T-cell (primary cell): ENCODE results near the gene TTF1. TPM values are rescaled to one million over a fixed set of nuclear protein-coding genes. Genes with fewer than 3 reads are reported as not detected.

Experiments used
- ATAC-seq, 4 experiments: fragments of 200-7000 bp in 3 of 4; fragments of 150-1000 bp in 1 of 4; cut with Tn5 transposase; replicated peaks in 1 of 4; 1 replicate in 3 of 4; 2 replicates in 1 of 4; pipeline ENCODE4 v1.10.0; 2021; ENCODE audit warnings: moderate library complexity in 3 of 4, mild to moderate bottlenecking in 2 of 4, moderate number of reproducible peaks in 1 of 4
- CTCF ChIA-PET, 2 donors: fragments of 300-600 bp; sonication (Branson Sonifier 250); formaldehyde crosslinking; loops; one replicate each; lab custom pipeline; 2022; ENCODE audit warnings: antibody characterized with exemption in 2 of 2; lab: Charles Lee
- POLR2A ChIA-PET, 2 donors: fragments of 300-600 bp; sonication (Branson Sonifier 250); formaldehyde crosslinking; loops; one replicate each; lab custom pipeline; 2022; ENCODE audit warnings: antibody characterized with exemption in 2 of 2; lab: Charles Lee
- DNase-seq, 35 experiments: peaks; one replicate each; pipeline versions ENCODE4 v3.0.0 to v3.0.0-alpha.2; 2013 to 2023
- H3K27ac ChIP-seq: one replicate; pipeline ENCODE4 v1.5.1; 2013; ENCODE audit warnings: low read length
- H3K27me3 ChIP-seq, 2 experiments: replicated peaks in 1 of 2; 1 replicate in 1 of 2; 2 replicates in 1 of 2; pipeline versions ENCODE4 v1.6.1 to v1.7.0; 2013; ENCODE audit warnings: low read length in 1 of 2, mixed read lengths in 1 of 2; ENCODE audit not compliant: control insufficient read depth in 2 of 2, insufficient read depth in 2 of 2; ENCODE audit errors: extremely low read depth in 1 of 2
- H3K36me3 ChIP-seq, 2 donors: 1 replicate in 1 of 2; 2 replicates in 1 of 2; pipeline versions ENCODE4 v1.6.1 to v1.7.0; 2013; ENCODE audit warnings: low read length in 1 of 2; ENCODE audit not compliant: control insufficient read depth in 2 of 2, insufficient read depth in 1 of 2; ENCODE audit errors: extremely low read depth in 1 of 2
- H3K4me1 ChIP-seq, 2 experiments: 1 replicate in 1 of 2; 2 replicates in 1 of 2; pipeline versions ENCODE4 v1.6.1 to v1.7.0; 2013; ENCODE audit warnings: low read length in 2 of 2, mixed read lengths in 1 of 2; ENCODE audit not compliant: insufficient read depth in 2 of 2, control insufficient read depth in 1 of 2; ENCODE audit errors: extremely low read depth in 1 of 2
- H3K4me3 ChIP-seq, 2 donors: 1 replicate in 1 of 2; 2 replicates in 1 of 2; pipeline versions ENCODE4 v1.5.1 to v1.7.0; 2013; ENCODE audit warnings: mild to moderate bottlenecking in 2 of 2, low read length in 1 of 2, moderate library complexity in 1 of 2; ENCODE audit not compliant: control insufficient read depth in 1 of 2; ENCODE audit errors: extremely low read depth in 1 of 2
- H3K9me3 ChIP-seq: 2 replicates; pipeline ENCODE4 v1.7.0; 2013
- H3K27ac Mint-ChIP-seq, 2 donors: one replicate each; pipeline ENCODE4 v1.8.0; 2020 to 2021; ENCODE audit warnings: mild to moderate bottlenecking in 2 of 2, mixed read lengths in 2 of 2
- H3K27me3 Mint-ChIP-seq, 2 donors: one replicate each; pipeline ENCODE4 v1.8.0; 2021 to 2022; ENCODE audit warnings: mixed read lengths in 2 of 2
- H3K36me3 Mint-ChIP-seq: one replicate; pipeline ENCODE4 v1.8.0; 2021; ENCODE audit warnings: mixed read lengths
- H3K4me1 Mint-ChIP-seq, 3 donors: one replicate each; pipeline ENCODE4 v1.8.0; 2020 to 2022; ENCODE audit warnings: mixed read lengths in 3 of 3, mild to moderate bottlenecking in 1 of 3
- H3K4me3 Mint-ChIP-seq, 3 donors: one replicate each; pipeline ENCODE4 v1.8.0; 2020 to 2022; ENCODE audit warnings: mild to moderate bottlenecking in 3 of 3, mixed read lengths in 3 of 3, moderate library complexity in 3 of 3
- H3K9me3 Mint-ChIP-seq, 3 donors: one replicate each; pipeline ENCODE4 v1.8.0; 2020 to 2022; ENCODE audit warnings: mixed read lengths in 3 of 3
- WGBS: methylation state at CpG from one replicate; pipeline ENCODE4 v1.1.5; 2013; ENCODE audit warnings: missing lambda C conversion rate; ENCODE audit not compliant: insufficient coverage; 5-methylcytosine and 5-hydroxymethylcytosine counted together
- total RNA-seq, 35 experiments: library from RNA in 6 of 35; stranded (reverse) in 6 of 35; fragments of 120-200 nt in 1 of 35; gene quantifications; one replicate each; pipeline versions ENCODE4 v1.2.1 to v1.2.4 and lab custom pipeline; 2013 to 2026

The TTF1 gene
- total RNA-seq, 5 donors from 2014 or later (not counting 1 experiment from before 2014, with no cell fraction given), result 12.5 to 20.9 (median 19.2) TPM

DNA sequence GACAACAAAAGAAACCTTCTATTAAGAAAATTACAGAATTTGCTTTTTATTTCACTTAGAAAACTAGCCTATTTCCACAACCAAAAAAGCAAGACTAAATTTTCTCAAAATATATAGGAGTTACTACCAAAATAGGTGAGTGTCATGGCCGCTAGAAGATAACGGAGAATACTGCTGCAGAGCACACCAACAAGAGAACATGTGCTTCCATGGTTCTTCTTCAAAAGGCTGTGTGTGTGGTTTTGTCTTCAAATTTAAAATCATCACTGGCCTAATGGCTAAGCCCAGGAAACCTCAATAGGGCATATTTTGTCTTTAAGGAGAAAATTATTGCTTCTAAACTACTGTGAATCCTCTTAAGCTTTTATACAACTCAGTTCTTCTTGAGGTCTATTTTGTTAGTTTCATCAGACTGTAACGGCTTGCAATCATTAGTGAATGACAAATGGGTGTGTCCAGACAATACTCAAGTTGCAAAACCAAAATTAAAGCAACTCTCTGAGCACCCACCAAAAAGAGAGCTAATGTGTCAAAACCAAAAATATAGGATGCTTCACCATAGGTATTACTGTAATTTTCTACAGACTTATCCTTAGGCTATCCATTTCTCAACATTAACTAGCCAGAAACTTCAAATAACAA, 55.1 kb downstream of the TTF1 start:
- ChIA-PET POLR2A (interaction anchor here in 1 of 2 donors (0.6 kb wide), 1 partner anchor 65 kb away, joined by 6 read pairs; no protein-coding TSS in a partner anchor), CTCF (interaction anchor here (0.5 to 1.7 kb wide), 4 partner anchors 14 to 318 kb away, joined by 3 to 8 read pairs (median 4); partner anchors contain the start of genes DDX31 (in 1 of the 2) and GTF3C4 (in 1 of the 2))
- H3K36me3 Mint-ChIP-seq, result peaks cover 34% of the 10 kb centered on the region
- H3K4me3 Mint-ChIP-seq, result peak overlapping the region; percentile 84 to 92 (median 89)
- Histone ChIP-seq H3K27ac (peak overlapping the region; percentile 54), H3K4me1 (peaks cover 28 to 53% of the 10 kb centered on the region in 2 experiments), H3K9me3 (no peaks in the 10 kb centered on the region), H3K36me3 (peaks cover 3 to 46% of the 10 kb centered on the region in 2 donors), H3K4me3 (peak overlapping the region; percentile 29 to 42), H3K27me3 (no peaks in the 10 kb centered on the region)
- ATAC-seq (no peak), DNase-seq (no peak)
- no CpG with 5 or more reads among the region's 3 CpGs for WGBS
- H3K27me3 Mint-ChIP-seq, result no peaks in the 10 kb centered on the region
- H3K4me1 Mint-ChIP-seq, result peaks cover 43 to 56% (median 54%) of the 10 kb centered on the region in 3 donors
- peak overlapping the region; percentile 96 for H3K27ac Mint-ChIP-seq
- peaks cover 0 to 3% (median 0%) of the 10 kb centered on the region in 3 donors for H3K9me3 Mint-ChIP-seq

DNA sequence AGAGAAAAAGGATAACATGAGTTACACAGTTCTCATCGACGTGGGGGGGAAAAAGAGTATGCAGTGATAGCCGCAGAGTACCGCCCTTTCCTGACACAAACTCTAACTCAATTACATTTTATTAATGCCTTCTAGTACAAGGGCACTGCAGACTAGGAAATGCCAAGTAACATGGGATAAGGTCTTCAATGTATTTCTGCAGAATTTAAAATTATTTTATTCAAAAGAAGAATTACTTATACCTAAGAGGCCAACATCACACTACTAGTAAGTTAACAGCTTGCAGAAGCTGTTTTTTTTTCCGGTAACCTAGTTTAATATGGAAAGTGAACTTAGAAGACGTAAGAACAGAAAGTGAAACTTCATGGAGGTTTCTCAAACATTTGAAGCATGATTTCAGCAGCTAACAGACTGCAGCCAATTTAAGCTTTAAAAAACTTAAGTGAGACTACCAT, 55.8 kb downstream of the TTF1 start:
- Mint-ChIP-seq H3K27ac (peak overlapping the region; percentile 96), H3K4me1 (peaks cover 43 to 58% (median 58%) of the 10 kb centered on the region in 3 donors), H3K27me3 (no peaks in the 10 kb centered on the region), H3K36me3 (peaks cover 40% of the 10 kb centered on the region), H3K4me3 (peak overlapping the region; percentile 84 to 92 (median 89)), H3K9me3 (no peaks in the 10 kb centered on the region)
- peak in 1 of 4 experiments; percentile 23 for ATAC-seq
- H3K27ac ChIP-seq, result peak overlapping the region; percentile 54
- no peaks in the 10 kb centered on the region for H3K27me3 ChIP-seq
- peaks cover 28 to 54% of the 10 kb centered on the region in 2 experiments for H3K4me1 ChIP-seq
- peak overlapping the region in 1 of 2 donors; percentile 42 for H3K4me3 ChIP-seq
- no peaks in the 10 kb centered on the region for H3K9me3 ChIP-seq
- CTCF ChIA-PET, result interaction anchor here in 1 of 2 donors (1.6 to 1.7 kb wide), 2 partner anchors 82 to 319 kb away, joined by 4 to 8 read pairs; partner anchors contain the start of genes DDX31 and GTF3C4
- POLR2A ChIA-PET, result no interaction called here
- no CpG with 5 or more reads among the region's 6 CpGs for WGBS
- peak in 21 of 35 experiments; percentile 13 to 68 (median 28) for DNase-seq
- H3K36me3 ChIP-seq, result peaks cover 3 to 52% of the 10 kb centered on the region in 2 donors

DNA sequence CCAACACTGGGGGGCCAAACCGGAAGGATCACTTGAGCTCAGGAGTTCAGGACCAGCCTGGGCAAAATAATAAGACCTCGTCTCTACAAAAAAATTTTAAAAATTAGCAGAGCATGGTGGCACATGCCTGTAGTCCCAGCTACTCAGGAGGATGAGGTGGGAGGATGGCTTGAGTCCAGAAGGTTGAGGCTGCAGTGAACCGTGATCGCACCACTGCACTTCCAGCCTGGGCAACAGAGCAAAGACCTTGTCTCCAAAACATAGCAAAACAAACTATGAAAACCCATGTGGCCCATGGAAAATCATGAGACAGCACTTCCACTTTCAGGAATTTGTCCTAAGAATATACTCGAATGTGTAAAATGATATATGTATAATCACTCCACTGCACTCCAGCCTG, 58.0 kb downstream of the TTF1 start:
- H3K27ac Mint-ChIP-seq, result peak overlapping the region; percentile 87 to 91
- peaks cover 37 to 61% (median 57%) of the 10 kb centered on the region in 3 donors for H3K4me1 Mint-ChIP-seq
- ATAC-seq, result no peak
- Histone ChIP-seq H3K36me3 (peaks cover 10 to 72% of the 10 kb centered on the region in 2 donors), H3K4me1 (peaks cover 27 to 41% of the 10 kb centered on the region in 2 experiments), H3K27me3 (no peaks in the 10 kb centered on the region), H3K4me3 (no peak overlapping the region), H3K27ac (peak overlapping the region; percentile 54), H3K9me3 (no peaks in the 10 kb centered on the region)
- CTCF ChIA-PET, result no interaction called here
- H3K27me3 Mint-ChIP-seq, result no peaks in the 10 kb centered on the region
- no CpG with 5 or more reads among the region's 5 CpGs for WGBS
- POLR2A ChIA-PET, result no interaction called here
- H3K36me3 Mint-ChIP-seq, result peaks cover 44% of the 10 kb centered on the region
- no peaks in the 10 kb centered on the region for H3K9me3 Mint-ChIP-seq
- H3K4me3 Mint-ChIP-seq, result no peak overlapping the region
- DNase-seq, result no peak

DNA sequence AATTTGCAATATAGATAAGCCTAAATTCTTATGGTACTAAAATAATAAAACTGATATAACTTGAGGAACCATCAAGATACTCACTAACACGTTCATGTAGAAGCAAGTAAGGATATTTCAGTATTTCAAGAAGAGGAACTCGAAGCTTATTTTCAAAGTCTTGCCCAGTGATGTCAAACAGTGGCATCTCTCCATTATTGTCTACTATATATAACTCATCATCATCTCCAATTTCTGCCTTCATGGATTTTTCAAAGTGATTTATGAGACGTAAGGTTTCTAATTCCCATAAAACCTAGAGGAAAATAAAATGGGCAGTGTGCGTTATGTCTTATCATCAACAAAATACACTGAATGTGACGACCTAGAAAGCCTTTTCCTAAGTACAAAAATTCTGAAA, 60.5 kb downstream of the TTF1 start:
- H3K36me3 Mint-ChIP-seq, result peaks cover 49% of the 10 kb centered on the region
- no peaks in the 10 kb centered on the region for H3K27me3 Mint-ChIP-seq
- Histone ChIP-seq H3K36me3 (peaks cover 10 to 75% of the 10 kb centered on the region in 2 donors), H3K4me3 (no peak overlapping the region), H3K4me1 (peaks cover 8 to 19% of the 10 kb centered on the region in 2 experiments), H3K9me3 (no peaks in the 10 kb centered on the region), H3K27ac (no peak overlapping the region), H3K27me3 (no peaks in the 10 kb centered on the region)
- CTCF ChIA-PET, result interaction anchor here in 1 of 2 donors (0.5 kb wide), 1 partner anchor 1103 kb away, joined by 3 read pairs; no protein-coding TSS in a partner anchor
- no CpG with 5 or more reads among the region's 5 CpGs for WGBS
- H3K4me1 Mint-ChIP-seq, result peaks cover 22 to 44% (median 40%) of the 10 kb centered on the region in 3 donors
- no peak overlapping the region for H3K4me3 Mint-ChIP-seq
- DNase-seq, result no peak
- H3K27ac Mint-ChIP-seq, result no peak overlapping the region
- ATAC-seq, result no peak
- POLR2A ChIA-PET, result no interaction called here
- no peaks in the 10 kb centered on the region for H3K9me3 Mint-ChIP-seq

DNA sequence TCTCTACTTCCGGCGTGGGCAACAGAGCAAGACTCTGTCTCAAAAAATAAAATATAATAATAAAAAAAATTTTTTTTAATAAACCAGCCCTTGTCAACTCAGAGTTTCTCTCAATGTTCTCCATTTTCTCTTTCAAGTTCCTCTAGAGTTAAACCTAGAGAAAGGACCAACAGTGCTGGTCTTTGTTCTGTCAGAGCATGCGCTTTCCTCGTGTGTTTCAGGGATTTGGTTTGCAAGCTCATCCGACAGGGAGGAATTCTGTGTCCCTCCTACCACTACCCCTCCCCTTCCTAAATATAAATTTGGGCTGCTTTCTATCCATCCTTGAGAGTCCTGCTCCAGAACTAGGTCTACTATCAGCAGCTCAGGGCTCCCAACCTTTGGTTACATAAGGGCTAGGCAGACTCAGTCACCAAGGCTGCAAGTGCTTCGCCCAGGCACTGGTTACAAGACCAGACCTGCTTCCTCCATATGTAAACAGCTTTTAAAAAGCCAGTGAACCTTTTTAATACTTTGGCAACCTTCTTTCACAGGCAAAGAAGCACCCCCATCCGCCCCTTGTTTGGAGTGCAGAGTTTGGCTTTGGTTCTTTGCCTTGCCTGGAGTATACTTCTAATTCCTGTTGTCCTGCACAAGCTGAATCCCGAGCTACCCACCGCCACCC, 65.3 kb downstream of the TTF1 start:
- peak overlapping the region in 1 of 2 donors; percentile 55 for H3K27ac Mint-ChIP-seq
- no peak for DNase-seq
- ATAC-seq, result no peak
- Histone ChIP-seq H3K4me3 (no peak overlapping the region), H3K27ac (no peak overlapping the region), H3K36me3 (peaks cover 22 to 89% of the 10 kb centered on the region in 2 donors), H3K27me3 (no peaks in the 10 kb centered on the region), H3K4me1 (no peaks in the 10 kb centered on the region), H3K9me3 (no peaks in the 10 kb centered on the region)
- H3K4me3 Mint-ChIP-seq, result no peak overlapping the region
- 93% methylated on average over 4 of the region's 9 CpGs for WGBS
- CTCF ChIA-PET, result no interaction called here
- H3K27me3 Mint-ChIP-seq, result no peaks in the 10 kb centered on the region
- POLR2A ChIA-PET, result no interaction called here
- no peaks in the 10 kb centered on the region for H3K9me3 Mint-ChIP-seq
- H3K36me3 Mint-ChIP-seq, result peaks cover 62% of the 10 kb centered on the region
- peaks cover 22 to 26% (median 26%) of the 10 kb centered on the region in 3 donors for H3K4me1 Mint-ChIP-seq

DNA sequence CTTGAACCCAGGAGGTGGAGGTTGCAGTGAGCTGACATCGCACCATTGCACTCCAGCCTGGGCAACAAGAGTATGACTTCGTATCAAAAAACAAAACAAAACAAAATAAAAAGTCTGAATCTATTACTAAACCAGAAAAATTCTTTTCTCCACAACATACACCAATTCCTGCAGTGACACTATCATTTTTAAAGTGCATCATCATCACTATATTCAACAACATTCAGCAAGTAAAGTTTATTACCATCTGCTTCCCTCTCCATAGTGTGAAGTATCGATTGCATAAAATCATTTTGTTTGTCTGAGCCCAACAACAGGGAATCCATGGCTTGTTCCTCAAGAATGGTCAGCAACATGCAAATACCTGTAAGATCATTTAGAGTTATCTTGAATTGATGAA, 72.3 kb downstream of the TTF1 start:
- Histone ChIP-seq H3K27me3 (no peaks in the 10 kb centered on the region), H3K4me1 (no peaks in the 10 kb centered on the region), H3K9me3 (no peaks in the 10 kb centered on the region), H3K27ac (no peak overlapping the region), H3K36me3 (peaks cover 11 to 86% of the 10 kb centered on the region in 2 donors), H3K4me3 (no peak overlapping the region)
- H3K27ac Mint-ChIP-seq, result no peak overlapping the region
- DNase-seq, result no peak
- peaks cover 0 to 2% (median 0%) of the 10 kb centered on the region in 3 donors for H3K9me3 Mint-ChIP-seq
- WGBS, result 100% methylated on average over 1 of the region's 3 CpGs
- CTCF ChIA-PET, result no interaction called here
- no peak for ATAC-seq
- H3K4me1 Mint-ChIP-seq, result peaks cover 13 to 25% (median 18%) of the 10 kb centered on the region in 3 donors
- peaks cover 75% of the 10 kb centered on the region for H3K36me3 Mint-ChIP-seq
- H3K27me3 Mint-ChIP-seq, result no peaks in the 10 kb centered on the region
- POLR2A ChIA-PET, result no interaction called here
- no peak overlapping the region for H3K4me3 Mint-ChIP-seq
